ENCODE results near the gene SLC4A9.

Gene SLC4A9

GRCh38 chr5:140325486-140325885 is 34.5 kb upstream of the SLC4A9 start:
- H2AFZ ChIP-seq (ENCODE audit: low read length): no peak overlapping the region
- no peaks in the 10 kb centered on the region for H4K20me1 ChIP-seq (ENCODE audit: insufficient read depth, low read length)
- H3K4me2 ChIP-seq (ENCODE audit: low read length): no peak overlapping the region
- no peak overlapping the region for H3K9ac ChIP-seq (ENCODE audit: low read length)
- no peak for TF ChIP-seq CTCF (IDR thresholded peaks at IDR 0.05; ENCODE audit: low read length)
- TF ChIP-seq EZH2 (IDR thresholded peaks at IDR 0.05; ENCODE audit: borderline replicate concordance, low read length): no peak
- H3K9me3 ChIP-seq (ENCODE audit: low read length): no peaks in the 10 kb centered on the region
- H3K9me2 ChIP-seq (ENCODE audit: low read depth, low read length): no peaks in the 10 kb centered on the region
- no peak overlapping the region for H3K4me3 ChIP-seq (ENCODE audit: low read depth, low read length, poor library complexity, severe bottlenecking)
- H3K27me3 ChIP-seq (ENCODE audit: insufficient read depth, low read length): no peaks in the 10 kb centered on the region
- no peak overlapping the region for H3K27ac ChIP-seq (ENCODE audit: low read depth, low read length, poor library complexity, severe bottlenecking)
- H3F3A ChIP-seq (ENCODE audit: insufficient read depth, low read length): no peaks in the 10 kb centered on the region; the same call in 1 of the 2 replicates
- H3K4me1 ChIP-seq (ENCODE audit: insufficient read depth, low read length, severe bottlenecking): no peaks in the 10 kb centered on the region
- H3K79me2 ChIP-seq (ENCODE audit: insufficient read depth, low read length): no peaks in the 10 kb centered on the region
- H3K36me3 ChIP-seq (ENCODE audit: insufficient read depth, low read length): no peaks in the 10 kb centered on the region

GRCh38 chr5:140327589-140327988 is 32.4 kb upstream of the SLC4A9 start:
- TF ChIP-seq CTCF (IDR thresholded peaks at IDR 0.05; ENCODE audit: low read length) (no peak), EZH2 (IDR thresholded peaks at IDR 0.05; ENCODE audit: borderline replicate concordance, low read length) (no peak)
- H3F3A ChIP-seq (ENCODE audit: insufficient read depth, low read length): no peaks in the 10 kb centered on the region; the same call in 1 of the 2 replicates
- no peak overlapping the region for H3K27ac ChIP-seq (ENCODE audit: low read depth, low read length, poor library complexity, severe bottlenecking)
- no peaks in the 10 kb centered on the region for H4K20me1 ChIP-seq (ENCODE audit: insufficient read depth, low read length)
- no peaks in the 10 kb centered on the region for H3K9me3 ChIP-seq (ENCODE audit: low read length)
- H3K4me3 ChIP-seq (ENCODE audit: low read depth, low read length, poor library complexity, severe bottlenecking): no peak overlapping the region
- no peak overlapping the region for H3K9ac ChIP-seq (ENCODE audit: low read length)
- H3K36me3 ChIP-seq (ENCODE audit: insufficient read depth, low read length): peaks cover 4% of the 10 kb centered on the region; the same call in 1 of the 2 replicates
- H2AFZ ChIP-seq (ENCODE audit: low read length): no peak overlapping the region
- no peaks in the 10 kb centered on the region for H3K79me2 ChIP-seq (ENCODE audit: insufficient read depth, low read length)
- H3K9me2 ChIP-seq (ENCODE audit: low read depth, low read length): no peaks in the 10 kb centered on the region
- H3K4me2 ChIP-seq (ENCODE audit: low read length): no peak overlapping the region
- H3K4me1 ChIP-seq (ENCODE audit: insufficient read depth, low read length, severe bottlenecking): no peaks in the 10 kb centered on the region
- H3K27me3 ChIP-seq (ENCODE audit: insufficient read depth, low read length): no peaks in the 10 kb centered on the region

- TF ChIP-seq EZH2 (IDR thresholded peaks at IDR 0.05; ENCODE audit: borderline replicate concordance, low read length) (no peak), CTCF (IDR thresholded peaks at IDR 0.05; ENCODE audit: low read length) (no peak)
- no peaks in the 10 kb centered on the region for H3K9me3 ChIP-seq (ENCODE audit: low read length)
- no peaks in the 10 kb centered on the region for H3K27me3 ChIP-seq (ENCODE audit: insufficient read depth, low read length)
- no peak overlapping the region for H3K9ac ChIP-seq (ENCODE audit: low read length)
- H4K20me1 ChIP-seq (ENCODE audit: insufficient read depth, low read length): no peaks in the 10 kb centered on the region
- H3F3A ChIP-seq (ENCODE audit: insufficient read depth, low read length): no peaks in the 10 kb centered on the region; the same call in 1 of the 2 replicates
- H3K79me2 ChIP-seq (ENCODE audit: insufficient read depth, low read length): no peaks in the 10 kb centered on the region
- H3K4me1 ChIP-seq (ENCODE audit: insufficient read depth, low read length, severe bottlenecking): no peaks in the 10 kb centered on the region
- H2AFZ ChIP-seq (ENCODE audit: low read length): no peak overlapping the region
- H3K27ac ChIP-seq (ENCODE audit: low read depth, low read length, poor library complexity, severe bottlenecking): no peak overlapping the region
- no peak overlapping the region for H3K4me2 ChIP-seq (ENCODE audit: low read length)
- no peak overlapping the region for H3K4me3 ChIP-seq (ENCODE audit: low read depth, low read length, poor library complexity, severe bottlenecking)
- H3K9me2 ChIP-seq (ENCODE audit: low read depth, low read length): no peaks in the 10 kb centered on the region
- H3K36me3 ChIP-seq (ENCODE audit: insufficient read depth, low read length): peaks cover 11% of the 10 kb centered on the region
Measured at GRCh38 chr5:140328036-140328764, 31.8 kb upstream of the SLC4A9 start.
